ENCODE measurements around the gene SLC25A17.
"Not testable (repeated sequence)": the region's sequence is repeated elsewhere in the genome, so short reads cannot be mapped to it uniquely, and the experiment has no call there.

SLC25A17 gene

DNA sequence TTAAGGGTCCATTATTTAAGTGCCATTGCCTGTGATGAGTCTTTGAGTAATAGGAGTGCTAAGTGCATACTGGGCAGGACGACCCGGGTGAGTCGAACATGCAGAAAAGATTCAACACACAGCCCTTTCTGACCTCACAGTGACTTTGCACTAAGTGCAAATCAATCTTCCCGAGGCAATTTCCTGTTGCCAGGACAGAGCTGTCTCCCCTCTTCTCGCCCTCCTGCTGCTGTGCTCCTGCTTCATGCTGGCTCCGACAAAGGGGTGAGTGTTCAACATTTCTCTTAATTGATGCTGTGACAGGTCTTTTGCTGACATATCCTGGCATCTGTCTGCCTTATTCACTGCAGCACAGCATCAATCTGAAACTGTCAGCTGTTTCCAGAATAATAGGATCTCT is 97.9 kb downstream of the SLC25A17 start:
- DNase-seq (ENCODE audit: extremely low read depth in 1 of 2, low read depth in 1 of 2), result no peak

DNA sequence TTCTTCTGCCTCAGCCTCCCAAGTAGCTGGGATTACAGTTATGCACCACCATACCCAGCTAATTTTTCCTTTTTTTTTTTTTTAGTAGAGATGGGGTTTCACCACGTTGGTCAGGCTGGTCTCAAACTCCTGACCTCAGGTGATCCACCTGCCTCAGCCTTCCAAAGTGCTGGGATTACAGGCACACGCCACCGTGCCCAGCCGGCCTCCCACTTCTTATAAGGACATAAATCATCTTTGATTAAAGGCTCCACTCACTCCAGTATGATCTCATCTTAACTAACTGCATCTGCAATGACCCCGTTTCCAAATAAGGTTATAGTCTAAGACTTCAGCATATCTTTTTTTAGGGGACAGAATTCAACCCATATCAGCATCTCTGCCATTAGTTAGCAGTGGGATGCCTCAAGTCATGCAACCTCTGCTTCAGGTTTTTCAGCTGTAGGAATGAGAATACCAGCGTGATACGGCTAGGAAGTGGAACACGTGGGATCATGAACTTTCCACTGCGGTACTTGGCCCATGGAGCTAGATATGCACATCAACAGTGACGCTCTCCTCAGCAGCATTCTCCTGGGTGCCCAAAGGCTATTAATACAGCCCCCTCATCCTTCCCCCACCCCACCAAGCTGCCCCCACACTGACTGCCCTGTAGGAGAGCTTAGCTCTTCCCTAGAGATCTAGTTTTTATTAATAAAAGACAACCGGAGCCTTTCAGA is 98.4 kb downstream of the SLC25A17 start:
- DNase-seq (ENCODE audit: extremely low read depth in 1 of 2, low read depth in 1 of 2), result no peak

DNA sequence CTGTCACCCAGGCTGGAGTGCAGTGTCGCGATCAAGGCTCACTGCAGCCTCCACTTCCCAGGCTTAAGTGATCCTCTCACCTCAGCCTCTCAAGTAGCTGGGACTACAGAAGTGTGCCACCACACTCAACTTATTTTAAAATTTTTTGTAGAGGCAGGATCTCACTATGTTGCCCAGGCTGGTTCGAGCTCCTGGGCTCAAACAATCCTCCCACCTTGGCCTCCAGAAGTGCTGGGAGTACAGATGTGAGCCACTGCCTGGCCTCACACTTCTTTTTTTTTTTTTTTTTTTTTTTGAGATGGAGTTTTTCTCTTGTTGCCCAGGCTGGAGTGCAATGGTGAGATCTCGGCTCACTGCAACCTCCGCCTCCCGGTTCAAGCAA is 99.0 kb downstream of the SLC25A17 start:
- not testable (repeated sequence) for DNase-seq (ENCODE audit: extremely low read depth in 1 of 2, low read depth in 1 of 2)

All from stimulated activated CD8-positive, alpha-beta memory T cell treated with anti-CD3 and anti-CD28 coated beads, Interleukin-7, amount 100 ng/mL, for 48 hours (primary cell).